CD4-positive, alpha-beta T cell treated with Interleukin-17A for 1 hour (primary cell): ENCODE measurements around the gene PPFIA2.

ENCODE experiments used
- DNase-seq: peaks from one replicate; pipeline ENCODE4 v3.0.0-alpha.2; 2020

The PPFIA2 gene

DNA sequence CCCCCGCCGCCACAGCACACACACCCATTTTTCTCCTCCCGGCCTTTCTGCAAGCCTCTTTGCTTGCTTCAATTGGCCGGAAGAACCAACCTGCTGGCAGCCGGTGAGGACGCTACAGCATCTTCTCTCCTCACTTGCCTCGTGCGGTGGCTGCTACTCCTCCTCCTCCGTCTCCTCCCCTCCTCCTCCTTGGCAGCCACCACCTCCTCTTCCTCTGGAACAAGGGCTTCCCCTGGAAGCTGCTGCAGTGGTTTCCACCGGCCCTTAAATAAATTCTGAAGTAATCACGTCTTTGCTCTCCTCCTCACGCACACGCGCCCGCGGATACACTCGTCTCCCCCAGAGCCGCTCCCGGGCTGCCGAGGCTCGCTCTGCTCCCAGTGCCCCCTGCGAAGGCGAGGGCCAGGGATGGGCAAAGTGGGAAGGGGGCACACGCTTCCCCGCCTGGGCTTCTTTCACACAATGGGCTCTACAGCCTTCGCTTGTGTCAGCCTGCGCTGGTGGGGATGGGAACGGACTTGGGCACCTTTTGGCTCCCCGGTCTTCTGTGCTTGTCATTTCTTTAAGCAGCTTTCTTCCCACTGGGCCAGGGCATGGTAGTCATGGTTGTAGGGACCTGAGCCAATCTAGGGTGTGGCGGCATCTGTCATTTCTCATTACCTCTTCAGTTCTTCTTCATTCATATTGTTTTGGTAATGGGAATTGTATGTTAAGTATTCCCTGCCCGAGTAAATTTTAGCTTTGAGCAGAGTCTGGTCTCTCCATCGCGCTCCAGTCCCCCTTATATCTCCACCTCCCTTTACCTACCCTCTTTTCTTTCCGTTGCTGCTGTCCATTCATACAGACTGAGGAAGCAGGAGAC is at the start of gene PPFIA2:
Gene PPFIA2, minus strand, starts transcription at position 161 of the 862 bp plus-strand sequence.
- DNase-seq = no peak

DNA sequence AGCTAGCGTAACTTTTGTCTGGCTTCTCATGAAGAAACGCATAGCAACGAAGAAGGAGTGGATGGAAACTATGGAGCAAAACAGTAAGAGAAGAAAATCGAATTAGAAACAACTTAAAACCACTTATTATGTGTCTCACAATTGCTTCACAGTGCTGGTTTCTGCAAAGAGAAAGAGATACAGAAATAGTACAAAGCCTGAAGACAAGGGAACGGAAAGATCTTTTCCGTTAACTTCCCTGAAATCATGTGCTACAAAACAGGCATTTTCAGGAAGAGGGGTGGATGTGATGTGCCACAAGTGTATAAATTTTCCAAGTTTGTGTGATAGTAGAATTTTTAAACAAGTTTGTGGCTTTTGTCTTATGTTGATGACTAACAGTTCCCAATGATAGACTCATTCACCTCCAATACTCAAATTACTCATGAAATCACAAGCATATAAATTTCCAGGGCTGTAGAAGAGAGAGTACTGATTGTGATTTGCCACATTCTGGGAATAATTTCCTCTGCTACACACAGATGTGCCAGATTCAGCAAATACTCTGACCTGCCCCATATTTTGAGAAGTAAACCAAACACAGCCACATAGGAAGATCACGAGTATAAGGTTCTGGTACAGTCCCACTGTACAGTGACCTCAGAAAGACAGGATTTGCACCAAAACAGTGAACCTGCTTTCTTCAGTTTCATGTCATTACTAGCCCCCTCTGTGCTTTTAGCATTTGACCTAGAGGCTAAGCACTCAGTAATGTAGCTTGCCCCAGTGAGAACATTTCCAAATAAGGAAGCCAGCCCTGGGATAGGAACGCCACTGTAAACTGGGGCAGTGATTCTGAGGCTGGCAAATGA is 41.4 kb upstream of the PPFIA2 start:
- DNase-seq = no peak

DNA sequence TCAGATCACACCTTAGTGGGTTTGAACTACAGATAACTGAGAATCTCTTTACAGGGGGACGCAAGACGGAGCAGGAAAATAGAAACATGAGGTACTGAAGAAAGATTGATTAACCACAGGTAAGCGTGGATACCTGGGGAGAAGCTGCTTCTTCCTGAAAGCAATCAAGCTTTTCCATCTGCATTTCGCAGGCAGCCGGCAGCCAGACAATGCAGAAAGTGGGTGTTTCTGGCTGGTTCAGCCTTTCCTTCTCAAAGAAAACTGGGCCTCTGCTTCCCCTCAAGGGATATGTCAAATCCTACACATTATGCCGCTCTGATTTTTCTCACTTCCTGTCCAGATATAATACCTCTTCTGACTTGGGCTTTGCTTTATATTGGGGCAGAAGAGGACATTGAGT is 39.1 kb upstream of the PPFIA2 start:
- no peak for DNase-seq

DNA sequence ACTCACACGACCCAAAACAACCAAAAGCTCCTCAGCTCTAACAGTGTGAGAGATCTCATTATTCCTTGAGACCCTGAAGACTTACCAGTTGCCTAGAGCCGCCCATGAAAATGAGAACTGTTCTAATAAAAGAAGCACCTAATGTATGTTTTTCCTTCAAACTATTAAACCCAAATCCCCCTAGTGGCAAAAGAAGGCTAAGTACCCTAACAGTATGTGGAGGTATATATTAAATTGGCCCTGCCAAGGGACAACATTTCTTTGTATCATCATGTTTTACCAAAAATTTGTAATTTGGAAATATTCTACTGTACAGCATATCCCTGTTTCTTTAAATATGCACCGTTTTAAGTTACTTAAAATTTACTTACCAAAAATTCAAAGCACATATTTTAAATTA is 38.0 kb upstream of the PPFIA2 start:
- DNase-seq = peak; percentile 13

DNA sequence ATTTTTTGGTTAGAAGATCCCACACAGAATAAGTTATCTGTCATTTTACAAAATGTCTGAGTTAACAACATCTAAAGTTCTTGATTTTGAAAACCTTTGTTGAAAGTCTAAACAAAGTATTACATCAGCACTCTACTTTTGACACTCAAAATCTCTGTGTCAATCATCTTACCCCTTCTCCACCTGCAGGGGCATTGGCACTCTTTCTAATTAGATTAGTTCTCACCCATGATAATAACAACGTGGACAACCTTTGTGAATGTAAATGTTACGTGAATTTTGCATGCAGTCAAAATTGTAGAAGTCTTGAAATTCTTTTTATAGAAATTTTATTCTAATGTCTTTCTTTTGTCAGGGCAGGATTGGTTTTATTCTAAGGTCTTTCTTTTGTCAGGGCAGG is 33.5 kb upstream of the PPFIA2 start:
- no peak for DNase-seq

DNA sequence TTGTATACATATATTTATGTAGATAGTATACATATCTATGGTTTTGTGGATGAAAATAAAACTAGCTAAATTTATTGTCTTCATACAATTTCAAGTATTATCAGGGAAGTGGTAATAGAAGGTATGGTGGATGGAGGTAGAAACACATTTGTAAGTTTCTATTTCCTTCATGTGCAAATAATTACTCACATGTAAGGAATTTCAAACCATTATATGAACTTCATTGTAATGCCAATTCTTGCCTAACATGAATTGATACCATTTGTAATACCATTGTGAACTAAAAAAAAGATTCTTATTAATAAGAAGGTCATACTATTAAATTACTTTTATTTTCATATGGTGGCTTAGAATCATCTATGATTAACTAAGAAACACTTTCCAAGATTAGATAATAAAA is 20.1 kb upstream of the PPFIA2 start:
- no peak for DNase-seq

DNA sequence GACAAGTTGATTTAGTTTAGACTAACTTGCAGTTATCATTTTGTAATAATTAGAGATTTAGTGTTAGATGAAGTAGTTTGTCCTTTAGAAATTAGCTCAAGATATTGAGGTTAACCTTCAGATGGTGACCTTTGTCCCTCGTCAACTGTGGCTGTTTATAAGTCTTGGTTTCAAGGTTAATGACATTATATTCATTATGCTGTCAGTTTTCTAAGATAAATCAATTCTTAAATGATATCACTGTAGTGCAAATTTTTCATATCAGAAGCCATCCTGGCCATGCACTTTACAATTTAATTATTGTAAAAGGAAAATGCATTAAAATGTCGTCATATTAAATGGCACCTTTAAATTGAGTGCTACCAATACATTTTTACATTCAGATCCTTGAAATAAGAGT is 19.6 kb upstream of the PPFIA2 start:
- DNase-seq = no peak

DNA sequence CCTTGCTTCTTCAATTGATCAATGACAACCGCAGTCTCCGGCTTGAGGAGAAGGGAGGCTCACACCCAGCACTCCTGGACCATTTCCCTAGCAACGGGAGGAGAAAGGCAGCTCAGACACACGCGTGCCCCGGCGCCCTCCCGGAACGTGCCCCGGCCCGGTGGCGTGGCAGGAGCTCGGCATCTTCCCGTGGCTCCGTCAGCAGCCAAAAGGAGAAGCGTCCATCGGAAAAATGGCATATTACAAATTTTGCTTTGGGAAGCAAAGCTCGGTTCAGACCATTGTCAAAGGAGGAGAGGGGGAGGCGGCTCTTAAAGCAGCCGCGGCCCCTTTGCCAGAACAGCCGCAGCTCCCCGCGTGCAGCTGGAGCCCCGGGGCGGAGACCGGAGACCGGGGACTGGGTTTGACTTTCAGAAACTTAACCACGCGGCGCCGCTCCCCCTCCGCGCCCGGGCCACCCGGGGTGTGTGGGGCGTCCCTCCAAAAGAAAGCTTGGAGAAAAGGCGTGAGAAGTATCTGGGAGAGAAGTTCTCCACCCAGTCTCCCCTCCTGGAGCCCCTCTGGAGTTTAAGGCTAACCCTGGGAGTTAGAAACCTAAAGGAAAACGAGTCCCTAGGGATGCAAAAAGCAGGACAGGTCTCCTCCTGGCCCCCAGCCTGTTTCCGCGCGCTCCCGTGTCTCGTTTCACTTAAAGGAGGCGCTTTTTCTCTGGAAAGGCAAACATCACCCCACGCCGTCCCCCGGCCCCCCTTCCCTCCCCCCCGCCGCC is 545 bp downstream of the PPFIA2 start:
- DNase-seq = no peak

DNA sequence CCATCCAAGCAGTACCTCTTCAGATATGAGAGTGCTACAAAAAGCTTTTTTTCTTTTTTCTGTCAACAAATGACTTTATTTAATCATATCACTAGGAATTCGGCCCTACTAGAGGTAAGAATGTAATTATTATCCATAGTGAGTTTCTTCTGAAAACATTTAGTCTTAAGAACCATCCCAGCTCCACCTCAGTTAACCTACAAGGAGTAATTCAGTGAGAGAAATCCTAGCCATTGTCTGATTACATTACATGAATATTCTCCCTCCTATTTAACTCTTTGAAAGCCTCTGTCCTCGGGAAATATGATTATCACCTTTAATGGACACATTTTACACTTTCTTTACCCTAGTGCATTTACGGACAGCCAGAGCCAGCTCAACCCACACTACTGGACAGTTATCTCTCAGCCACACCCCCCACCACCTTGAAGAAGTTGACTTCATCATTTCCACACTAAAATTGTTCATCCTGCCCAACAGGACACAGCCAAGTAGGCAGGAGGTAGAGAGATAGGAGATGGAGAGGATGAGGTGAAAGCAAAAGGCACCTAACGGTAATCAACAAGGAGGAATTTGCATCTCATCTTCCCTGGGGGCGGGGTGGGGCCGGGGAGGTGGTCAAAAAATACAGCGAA is 1.3 kb downstream of the PPFIA2 start:
- no peak for DNase-seq

DNA sequence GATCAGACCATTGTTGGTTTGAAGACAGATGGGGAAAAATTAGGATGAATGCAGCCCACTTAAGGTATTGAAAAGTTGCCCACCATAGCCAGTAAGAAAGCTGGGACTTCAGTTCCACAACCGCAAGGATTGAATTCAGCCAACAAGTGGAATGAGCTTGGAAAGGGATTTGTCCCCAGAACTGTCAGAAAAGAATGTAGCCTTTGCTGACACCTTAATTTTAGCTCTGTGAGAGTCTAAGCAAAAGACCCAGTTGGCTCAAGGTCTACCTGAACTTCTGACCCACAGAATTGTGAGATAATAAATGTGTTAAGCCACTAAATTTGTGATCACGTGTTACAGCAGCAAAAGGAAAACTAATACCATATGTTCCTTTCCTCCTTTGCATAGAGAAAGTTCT is 29.4 kb downstream of the PPFIA2 start:
- no peak for DNase-seq

DNA sequence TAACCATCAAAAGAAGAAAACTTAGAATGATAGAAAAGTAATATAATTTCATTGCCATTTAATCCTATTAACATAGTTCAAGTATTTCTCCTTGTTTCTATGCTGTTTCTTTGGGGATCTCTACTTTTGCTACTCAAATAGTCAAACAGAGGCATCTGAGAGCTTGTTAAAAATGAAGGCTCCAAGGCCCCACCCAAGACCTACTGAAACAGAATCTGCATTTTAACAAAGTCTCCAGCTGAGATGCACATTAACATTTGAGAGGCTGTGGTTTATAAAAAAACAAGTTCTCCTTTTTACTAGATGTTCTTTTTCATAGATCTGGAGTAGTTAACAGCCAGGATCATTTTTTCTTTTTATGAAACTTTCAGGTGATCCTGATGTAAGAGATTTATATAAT is 31.8 kb downstream of the PPFIA2 start:
- no peak for DNase-seq

DNA sequence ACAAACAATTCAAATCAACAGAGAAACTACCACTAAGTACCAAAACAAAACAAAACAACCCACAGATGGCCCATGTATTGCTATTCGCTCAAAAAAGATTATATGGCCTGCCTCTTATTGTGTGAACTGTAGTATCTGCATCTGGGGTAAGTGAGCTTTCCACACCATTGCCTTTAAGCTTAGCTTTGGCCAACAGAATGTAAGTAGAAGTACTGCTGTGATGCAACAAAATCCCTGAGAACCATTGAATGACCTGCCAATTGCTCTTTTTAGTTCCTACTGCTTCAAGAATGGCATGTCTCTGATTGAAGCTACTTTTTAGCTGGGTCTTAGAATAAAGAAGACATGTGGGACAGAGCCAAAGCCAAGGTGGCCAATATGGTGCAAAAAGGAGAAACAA is 32.5 kb downstream of the PPFIA2 start:
- no peak for DNase-seq

DNA sequence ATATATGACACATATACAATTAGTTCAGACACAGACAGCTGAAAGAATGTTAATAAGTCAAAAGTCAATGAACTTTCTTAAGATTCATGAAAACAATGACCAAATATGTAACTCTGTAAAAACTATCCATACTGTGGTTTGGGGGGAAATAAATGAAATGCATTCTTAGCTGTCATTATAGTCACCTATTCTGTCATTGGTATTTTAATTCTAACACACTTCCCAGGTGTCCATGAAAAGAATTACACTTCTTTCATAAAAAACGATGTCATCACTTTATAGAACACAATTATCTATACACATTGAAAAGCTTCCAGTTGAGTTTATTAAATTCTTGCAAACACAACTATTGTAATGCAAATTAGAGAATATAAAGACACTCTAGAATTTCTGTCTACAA is 35.8 kb downstream of the PPFIA2 start:
- no peak for DNase-seq

DNA sequence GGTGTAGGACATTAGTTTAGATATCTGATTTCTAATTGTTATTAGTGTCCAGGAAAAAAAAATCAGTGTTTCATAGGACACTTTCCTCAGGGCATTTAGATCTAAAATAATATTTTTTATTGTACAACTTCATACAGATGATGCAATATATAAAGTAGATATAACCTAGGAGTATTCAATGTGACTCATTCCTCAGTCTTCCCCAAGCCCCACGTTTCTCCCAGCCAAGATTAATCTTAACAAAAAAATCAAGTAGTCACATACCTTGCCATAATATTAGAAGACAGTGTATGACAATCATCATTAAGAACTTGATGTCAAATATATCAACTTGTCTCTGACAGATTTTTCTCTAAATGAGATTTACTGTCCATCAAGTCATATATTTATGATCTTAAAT is 37.1 kb downstream of the PPFIA2 start:
- DNase-seq = no peak

DNA sequence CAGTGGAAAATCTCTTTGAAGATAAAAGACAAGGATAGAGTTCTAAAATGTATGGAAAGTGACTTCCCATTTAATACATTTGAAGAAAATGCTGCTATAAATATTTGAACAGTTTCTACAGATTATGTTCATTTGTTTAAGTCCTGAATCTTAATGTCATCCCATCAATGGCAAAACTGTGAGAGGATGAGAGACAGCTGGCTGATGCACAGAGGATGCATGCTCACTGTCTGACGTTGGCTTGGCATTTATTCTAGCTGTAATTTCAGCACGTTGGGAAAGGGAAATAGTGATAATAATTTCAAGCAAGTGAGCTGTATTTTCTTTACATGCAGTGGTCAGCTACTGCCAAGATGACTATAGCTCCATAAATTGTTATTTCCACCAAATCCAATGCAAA is 40.5 kb downstream of the PPFIA2 start:
- no peak for DNase-seq

DNA sequence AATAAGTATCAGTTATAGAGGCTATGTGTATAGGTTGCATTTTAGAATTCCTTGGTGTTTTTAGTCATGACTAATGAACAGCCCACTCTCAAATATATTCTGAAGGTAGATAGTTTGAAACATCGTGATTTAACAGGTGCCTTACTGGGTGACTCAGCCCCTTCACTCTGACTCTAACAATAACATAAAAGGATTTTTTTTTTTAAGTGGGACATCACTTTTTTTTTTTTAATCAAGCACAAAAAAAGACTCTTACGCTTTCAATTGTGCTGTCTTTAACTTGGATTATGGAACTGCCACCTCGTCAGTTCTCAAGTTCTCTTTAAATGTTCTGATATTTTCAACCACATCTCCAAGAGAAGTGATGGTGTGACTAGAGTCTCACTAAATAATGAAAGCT is 46.6 kb downstream of the PPFIA2 start:
- no peak for DNase-seq

DNA sequence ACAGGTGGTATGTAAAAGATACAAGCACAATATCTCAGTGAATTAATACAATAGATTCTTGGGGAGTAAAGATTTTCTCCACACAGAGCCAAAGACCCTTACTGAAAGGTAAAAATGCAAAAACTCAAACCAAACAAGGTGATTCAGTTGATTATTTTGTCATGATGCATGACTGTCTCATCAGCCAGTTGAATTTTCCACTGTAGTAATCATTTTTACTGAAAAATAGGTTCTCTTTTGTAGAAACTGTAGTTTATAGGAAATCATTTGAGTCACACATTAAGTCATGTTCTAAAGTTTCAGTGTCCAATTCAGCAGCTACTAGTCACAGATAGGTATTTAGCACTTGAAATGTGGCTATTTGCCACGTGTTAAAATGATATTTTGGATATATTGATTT is 53.6 kb downstream of the PPFIA2 start:
- no peak for DNase-seq

DNA sequence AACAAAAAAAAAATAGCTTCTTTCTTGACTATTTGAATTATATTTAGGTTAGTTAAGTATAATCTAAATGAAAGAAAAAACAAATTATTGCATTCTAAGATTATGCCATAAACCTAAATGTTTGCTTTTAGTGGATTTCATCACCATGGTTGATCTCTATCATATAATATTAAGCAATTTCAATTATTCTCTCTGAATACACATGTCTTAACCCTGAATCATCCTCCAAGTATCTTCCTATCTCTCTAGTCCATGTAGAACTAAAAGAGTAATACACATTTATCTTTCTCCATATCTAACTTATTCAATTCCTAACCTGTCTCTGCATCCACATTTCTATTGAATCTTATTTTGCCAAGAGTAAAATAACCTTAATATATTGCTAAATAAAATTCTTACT is 59.6 kb downstream of the PPFIA2 start:
- no peak for DNase-seq

DNA sequence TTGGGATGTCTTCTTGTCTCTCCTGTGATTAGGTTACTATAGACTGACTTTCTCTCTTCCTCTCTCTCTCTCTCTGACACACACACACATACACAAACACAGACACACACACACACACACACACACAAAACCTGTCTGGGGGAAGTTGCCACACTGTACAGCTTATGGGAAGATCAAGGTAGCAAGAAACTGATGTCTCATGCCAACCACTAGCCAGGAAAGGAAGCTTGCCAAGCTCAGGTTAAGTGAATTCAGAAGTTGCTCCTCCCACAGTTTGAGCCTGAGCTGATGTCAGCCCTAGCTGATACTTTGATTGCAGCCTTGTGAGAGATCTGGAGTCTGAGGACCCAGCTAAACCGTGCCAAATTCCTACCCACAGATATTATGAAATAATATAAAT is 67.1 kb downstream of the PPFIA2 start:
- DNase-seq = no peak

DNA sequence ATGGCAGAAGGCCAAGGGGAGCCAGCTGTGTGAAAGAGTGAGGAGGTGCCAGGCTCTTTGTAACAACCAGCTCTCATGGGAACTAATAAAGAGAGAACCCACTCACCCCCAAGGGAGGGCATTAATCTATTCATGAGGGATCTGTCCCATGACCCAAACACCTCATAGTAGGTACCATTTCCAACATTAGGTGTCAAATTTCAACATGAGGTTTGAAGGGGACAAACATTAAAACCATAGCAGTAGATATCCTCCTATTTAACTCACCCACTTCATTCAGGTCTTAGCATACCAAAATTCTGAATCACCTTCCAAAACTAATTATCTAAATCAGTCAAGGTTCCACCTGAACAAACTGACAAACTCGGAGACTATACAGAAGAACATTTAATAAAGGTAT is 75.3 kb downstream of the PPFIA2 start:
- no peak for DNase-seq

DNA sequence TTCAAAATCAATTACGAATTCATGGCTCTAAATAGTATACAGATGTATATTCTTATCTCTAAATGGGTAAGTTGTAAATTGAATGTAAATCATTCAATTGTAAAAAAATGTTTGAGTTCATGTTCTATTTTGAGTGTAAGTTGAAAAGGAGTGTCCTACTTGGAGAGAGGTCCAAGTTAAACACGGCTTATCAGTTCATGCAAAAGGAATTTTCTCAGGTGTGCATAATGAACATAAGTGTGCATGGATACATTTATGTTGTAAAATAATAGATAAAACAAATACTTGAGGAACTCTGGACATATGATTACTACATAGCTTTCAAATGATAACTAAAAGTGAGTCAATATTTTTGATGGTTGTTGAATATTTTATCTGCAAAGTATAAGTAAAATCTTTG is 79.5 kb downstream of the PPFIA2 start:
- no peak for DNase-seq

DNA sequence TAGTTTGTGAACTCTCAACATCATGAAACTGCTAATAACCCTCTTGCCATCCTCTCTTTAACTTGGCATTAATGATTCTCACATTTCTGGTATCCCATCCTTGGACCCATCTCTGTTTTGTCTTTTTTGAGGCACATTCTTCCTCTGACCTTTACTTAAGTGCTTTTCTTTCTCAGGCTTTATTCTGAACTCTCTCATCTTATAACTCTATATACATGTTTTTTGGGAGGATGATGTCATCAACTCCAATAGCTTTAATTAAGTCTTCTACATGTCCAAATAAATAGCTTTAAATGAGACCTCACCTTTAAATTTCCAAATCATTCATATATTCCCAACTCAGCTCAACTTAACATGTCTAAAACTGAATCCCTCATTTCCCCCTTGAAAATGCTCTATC is 88.4 kb downstream of the PPFIA2 start:
- no peak for DNase-seq

DNA sequence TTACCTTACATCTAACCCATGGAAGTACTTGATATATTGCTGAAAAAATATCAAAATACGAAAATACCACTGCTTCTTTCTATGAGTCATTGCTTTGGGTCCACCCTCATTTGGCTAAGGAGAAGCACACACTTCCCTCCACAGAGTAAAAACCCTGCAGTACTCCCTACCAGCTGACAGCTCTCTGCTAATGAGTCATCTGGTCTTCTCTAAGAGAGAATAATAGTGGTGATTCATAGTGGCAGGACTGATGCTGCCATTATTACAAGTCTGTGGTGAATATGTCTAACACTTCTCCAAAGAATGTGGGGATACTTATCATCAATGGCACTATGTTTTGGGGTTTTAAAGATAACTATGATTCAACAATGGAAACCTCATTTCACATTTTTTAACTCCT is 90.7 kb downstream of the PPFIA2 start:
- no peak for DNase-seq
